Suprapubic skin (tissue), 4 donors: ENCODE results near the gene NAV3. TPM values are rescaled to one million over a fixed set of nuclear protein-coding genes. Genes with fewer than 3 reads are reported as not detected.

Source experiments
- DNase-seq, 2 donors: peaks; one replicate each; pipeline ENCODE4 v3.0.0-alpha.2; 2019; ENCODE audit warnings: low spot score in 2 of 2
- H3K27ac ChIP-seq: fragments of 200-600 bp; sonication (generic); one replicate; pipeline ENCODE4 v1.5.1; 2019
- H3K27me3 ChIP-seq: fragments of 200-600 bp; sonication (generic); one replicate; pipeline ENCODE4 v1.5.1; 2019
- H3K36me3 ChIP-seq: fragments of 200-600 bp; sonication (generic); one replicate; pipeline ENCODE4 v1.5.1; 2019
- H3K4me1 ChIP-seq: fragments of 200-600 bp; sonication (generic); one replicate; pipeline ENCODE4 v1.5.1; 2019
- H3K4me3 ChIP-seq: fragments of 200-600 bp; sonication (generic); one replicate; pipeline ENCODE4 v1.5.1; 2019; ENCODE audit warnings: mild to moderate bottlenecking
- H3K9me3 ChIP-seq: fragments of 200-600 bp; sonication (generic); one replicate; pipeline ENCODE4 v1.5.1; 2019
- EP300 ChIP-seq: sonication (generic); formaldehyde crosslinking; IDR thresholded peaks from one replicate; pipeline ENCODE4 v1.6.1; 2017; ENCODE audit warnings: antibody characterized with exemption
- POLR2A ChIP-seq, 2 donors: fragments of 450-650 bp; IDR thresholded peaks; one replicate each; pipeline ENCODE4 v1.6.1; 2017; ENCODE audit warnings: antibody characterized with exemption in 2 of 2, mild to moderate bottlenecking in 2 of 2, moderate library complexity in 2 of 2
- POLR2AphosphoS5 ChIP-seq, 3 donors: sonication (generic); formaldehyde crosslinking; IDR thresholded peaks; one replicate each; pipeline ENCODE4 v1.6.1; 2017; ENCODE audit warnings: antibody characterized with exemption in 3 of 3
- WGBS: methylation state at CpG from one replicate; pipeline ENCODE4 v1.1.5; 2018; 5-methylcytosine and 5-hydroxymethylcytosine counted together
- total RNA-seq, 4 donors: library from RNA; depleted of rRNA; stranded (reverse); fragments of >200 nt; gene quantifications; one replicate each; pipeline ENCODE4 v1.1.0, GENCODE V29; 2016
- TF ChIP-seq, protein P1 (sequence below), 2 donors: fragments of 200-600 bp in 1 of 2; fragments of 450-650 bp in 1 of 2; sonication (generic) in 1 of 2; IDR thresholded peaks; one replicate each; pipeline ENCODE4 v1.5.1; 2016 to 2019; ENCODE audit warnings: antibody characterized with exemption in 2 of 2, mild to moderate bottlenecking in 1 of 2, moderate library complexity in 1 of 2

Gene NAV3
- total RNA-seq, 4 donors from 2014 or later: 11.7 to 20.9 (median 15.7) TPM

DNA sequence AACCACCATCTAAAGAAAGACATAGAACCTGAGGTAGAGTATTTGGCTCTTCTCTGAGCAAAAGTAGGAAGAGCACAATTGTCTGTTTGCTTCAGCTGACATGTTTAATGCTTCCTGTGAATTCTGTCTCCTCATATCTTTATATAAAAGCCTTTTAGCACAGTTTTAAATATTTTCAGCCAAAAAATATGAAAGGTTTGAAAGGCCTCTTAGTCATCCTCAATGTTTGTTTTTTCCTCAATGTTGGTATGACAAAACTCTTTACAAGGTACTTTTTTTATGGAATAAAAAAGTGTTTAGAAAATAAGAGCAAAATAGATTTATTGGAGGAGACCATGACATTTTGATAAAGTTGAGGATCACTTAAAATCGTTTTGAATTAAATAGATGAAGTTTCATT is 360.9 kb downstream of the NAV3 start:
- TF ChIP-seq POLR2A (IDR thresholded peaks at IDR 0.05) (no peak), POLR2AphosphoS5 (IDR thresholded peaks at IDR 0.05) (no peak), EP300 (no peak)
- TF ChIP-seq, protein P1, sequence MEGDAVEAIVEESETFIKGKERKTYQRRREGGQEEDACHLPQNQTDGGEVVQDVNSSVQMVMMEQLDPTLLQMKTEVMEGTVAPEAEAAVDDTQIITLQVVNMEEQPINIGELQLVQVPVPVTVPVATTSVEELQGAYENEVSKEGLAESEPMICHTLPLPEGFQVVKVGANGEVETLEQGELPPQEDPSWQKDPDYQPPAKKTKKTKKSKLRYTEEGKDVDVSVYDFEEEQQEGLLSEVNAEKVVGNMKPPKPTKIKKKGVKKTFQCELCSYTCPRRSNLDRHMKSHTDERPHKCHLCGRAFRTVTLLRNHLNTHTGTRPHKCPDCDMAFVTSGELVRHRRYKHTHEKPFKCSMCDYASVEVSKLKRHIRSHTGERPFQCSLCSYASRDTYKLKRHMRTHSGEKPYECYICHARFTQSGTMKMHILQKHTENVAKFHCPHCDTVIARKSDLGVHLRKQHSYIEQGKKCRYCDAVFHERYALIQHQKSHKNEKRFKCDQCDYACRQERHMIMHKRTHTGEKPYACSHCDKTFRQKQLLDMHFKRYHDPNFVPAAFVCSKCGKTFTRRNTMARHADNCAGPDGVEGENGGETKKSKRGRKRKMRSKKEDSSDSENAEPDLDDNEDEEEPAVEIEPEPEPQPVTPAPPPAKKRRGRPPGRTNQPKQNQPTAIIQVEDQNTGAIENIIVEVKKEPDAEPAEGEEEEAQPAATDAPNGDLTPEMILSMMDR (IDR thresholded peaks at IDR 0.05): no peak
- no peak for DNase-seq
- Histone ChIP-seq H3K27ac (no peak overlapping the region), H3K27me3 (no peaks in the 10 kb centered on the region), H3K36me3 (no peaks in the 10 kb centered on the region), H3K9me3 (no peaks in the 10 kb centered on the region), H3K4me1 (no peaks in the 10 kb centered on the region), H3K4me3 (no peak overlapping the region)
- 47% methylated on average over 1 of the region's 1 CpG for WGBS

DNA sequence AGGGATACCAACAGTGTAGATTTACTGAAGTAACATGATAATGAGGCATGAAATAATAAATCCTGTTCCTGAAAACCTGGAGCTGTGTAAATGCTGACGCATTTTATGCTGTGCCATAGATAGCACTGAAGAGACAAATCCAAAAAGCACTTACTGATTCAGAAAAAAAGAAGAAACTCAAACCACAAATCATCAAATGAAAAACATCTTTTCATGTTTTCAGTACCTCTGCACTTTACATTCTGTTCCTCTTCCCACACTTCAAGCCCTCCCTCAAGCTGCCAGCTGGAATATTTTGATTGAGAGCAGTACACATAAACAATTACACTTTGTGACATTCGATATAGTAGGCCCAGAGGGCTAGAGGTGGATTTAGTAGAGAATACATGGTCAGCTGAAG is 362.3 kb downstream of the NAV3 start:
- Histone ChIP-seq H3K27ac (no peak overlapping the region), H3K4me1 (no peaks in the 10 kb centered on the region), H3K9me3 (no peaks in the 10 kb centered on the region), H3K27me3 (no peaks in the 10 kb centered on the region), H3K4me3 (no peak overlapping the region), H3K36me3 (no peaks in the 10 kb centered on the region)
- no peak for DNase-seq
- 70% methylated on average over 2 of the region's 2 CpGs for WGBS
- no peak for TF ChIP-seq EP300
- TF ChIP-seq, protein P1 (IDR thresholded peaks at IDR 0.05): no peak
- TF ChIP-seq POLR2AphosphoS5 (IDR thresholded peaks at IDR 0.05): no peak
- no peak for TF ChIP-seq POLR2A (IDR thresholded peaks at IDR 0.05)

DNA sequence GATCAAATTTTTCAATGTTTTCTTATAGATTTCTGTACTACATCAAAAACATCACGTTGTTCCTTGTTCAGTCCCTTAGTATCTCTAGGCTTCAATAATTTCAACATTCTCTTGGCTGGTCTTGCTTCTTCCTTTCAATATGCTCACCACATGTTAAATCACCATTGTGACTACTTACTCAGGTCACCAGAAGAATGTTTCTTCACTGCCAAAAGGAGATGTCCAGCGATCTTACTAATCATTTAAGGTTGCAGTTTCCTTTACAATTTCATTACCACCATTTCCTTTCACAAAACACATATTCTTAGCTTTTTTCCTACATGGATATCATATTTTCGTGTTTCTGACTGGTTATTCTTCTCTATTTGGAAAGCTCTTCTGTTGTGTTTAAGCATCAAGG is 363.8 kb downstream of the NAV3 start:
- H3K27ac ChIP-seq: no peak overlapping the region

GRCh38 chr12:78198896-78199295 is 368.2 kb downstream of the NAV3 start:
- no peaks in the 10 kb centered on the region for H3K9me3 ChIP-seq
- no peaks in the 10 kb centered on the region for H3K4me1 ChIP-seq
- no peak for DNase-seq
- no peak overlapping the region for H3K27ac ChIP-seq
- H3K36me3 ChIP-seq: no peaks in the 10 kb centered on the region
- TF ChIP-seq POLR2AphosphoS5 (IDR thresholded peaks at IDR 0.05): no peak
- TF ChIP-seq, protein P1 (IDR thresholded peaks at IDR 0.05): no peak
- no peak for TF ChIP-seq POLR2A (IDR thresholded peaks at IDR 0.05)
- TF ChIP-seq EP300: no peak
- no peaks in the 10 kb centered on the region for H3K27me3 ChIP-seq
- WGBS: 91% methylated on average over 1 of the region's 1 CpG
- no peak overlapping the region for H3K4me3 ChIP-seq

More for the DNA sequence above, 363.8 kb downstream of the NAV3 start:
- H3K4me1 ChIP-seq: no peaks in the 10 kb centered on the region
- TF ChIP-seq, protein P1 (IDR thresholded peaks at IDR 0.05): no peak
- TF ChIP-seq EP300 (no peak), POLR2AphosphoS5 (IDR thresholded peaks at IDR 0.05) (no peak), POLR2A (IDR thresholded peaks at IDR 0.05) (no peak)
- H3K4me3 ChIP-seq: no peak overlapping the region
- H3K36me3 ChIP-seq: no peaks in the 10 kb centered on the region
- DNase-seq: no peak
- H3K27me3 ChIP-seq: no peaks in the 10 kb centered on the region
- no peaks in the 10 kb centered on the region for H3K9me3 ChIP-seq
- 29% methylated on average over 3 of the region's 3 CpGs for WGBS

GRCh38 chr12:78199926-78200325 is 369.2 kb downstream of the NAV3 start:
- no peaks in the 10 kb centered on the region for H3K36me3 ChIP-seq
- 91% methylated on average over 1 of the region's 1 CpG for WGBS

More at GRCh38 chr12:78199926-78200325, 369.2 kb downstream of the NAV3 start:
- no peaks in the 10 kb centered on the region for H3K27me3 ChIP-seq
- no peak overlapping the region for H3K27ac ChIP-seq
- no peak for DNase-seq
- no peaks in the 10 kb centered on the region for H3K9me3 ChIP-seq
- no peak overlapping the region for H3K4me3 ChIP-seq
- TF ChIP-seq POLR2AphosphoS5 (IDR thresholded peaks at IDR 0.05) (no peak), POLR2A (IDR thresholded peaks at IDR 0.05) (no peak), EP300 (no peak)
- TF ChIP-seq, protein P1 (IDR thresholded peaks at IDR 0.05): no peak
- H3K4me1 ChIP-seq: no peaks in the 10 kb centered on the region
